GM23338 (cell line): ENCODE measurements around the gene CACNA1B.

Source experiments
- CREB1 ChIP-seq: fragments of 250-450 bp; sonication (Bioruptor Pico); IDR thresholded peaks from 2 replicates; pipeline ENCODE4 v1.5.0; 2020; ENCODE audit warnings: low read depth, mild to moderate bottlenecking, moderate library complexity
- EZH2 ChIP-seq: fragments of 200-600 bp; sonication (generic); IDR thresholded peaks from one replicate; pipeline ENCODE4 v1.8.0; 2017; ENCODE audit warnings: antibody characterized with exemption, mild to moderate bottlenecking, low read depth; ENCODE audit not compliant: unreplicated experiment
- EZH2phosphoT487 ChIP-seq: fragments of 200-600 bp; sonication (generic); IDR thresholded peaks from one replicate; pipeline ENCODE4 v1.8.1; 2018; ENCODE audit warnings: antibody characterized with exemption; ENCODE audit not compliant: unreplicated experiment
- JUNB ChIP-seq: IDR thresholded peaks from one replicate; pipeline ENCODE4 v1.6.1; 2016; ENCODE audit warnings: antibody characterized with exemption; ENCODE audit not compliant: unreplicated experiment
- POLR2AphosphoS5 ChIP-seq: IDR thresholded peaks from 2 replicates; pipeline ENCODE4 v1.6.1; 2016; ENCODE audit warnings: antibody characterized with exemption, low read depth
- TF ChIP-seq, protein P1 (sequence below), 2 experiments: fragments of 200-600 bp in 1 of 2; sonication (generic) in 1 of 2; conservative IDR thresholded peaks; 2 replicates each; pipeline versions ENCODE4 v1.5.1 to v1.6.1; 2016 to 2017; ENCODE audit warnings: antibody characterized with exemption in 2 of 2, low read depth in 2 of 2, mild to moderate bottlenecking in 2 of 2, moderate library complexity in 1 of 2
- TF ChIP-seq, protein P2 (sequence below): IDR thresholded peaks from one replicate; pipeline ENCODE4 v1.6.1; 2018; ENCODE audit warnings: antibody characterized with exemption; ENCODE audit not compliant: unreplicated experiment

DNA sequence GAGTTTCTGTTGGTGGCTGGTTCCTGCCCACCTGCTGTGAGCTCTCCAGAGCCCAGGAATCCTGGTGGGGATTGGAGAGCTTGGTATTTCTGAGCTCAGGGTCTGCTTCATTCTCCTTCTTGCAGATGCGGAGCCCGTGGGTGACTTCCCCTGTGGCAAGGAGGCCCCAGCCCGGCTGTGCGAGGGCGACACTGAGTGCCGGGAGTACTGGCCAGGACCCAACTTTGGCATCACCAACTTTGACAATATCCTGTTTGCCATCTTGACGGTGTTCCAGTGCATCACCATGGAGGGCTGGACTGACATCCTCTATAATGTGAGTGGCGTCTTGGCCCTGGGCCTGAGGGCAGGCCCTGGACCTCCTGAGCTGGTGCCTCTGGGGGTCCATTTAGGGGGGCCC is 39.5 kb downstream of the CACNA1B start:
- TF ChIP-seq, protein P1, sequence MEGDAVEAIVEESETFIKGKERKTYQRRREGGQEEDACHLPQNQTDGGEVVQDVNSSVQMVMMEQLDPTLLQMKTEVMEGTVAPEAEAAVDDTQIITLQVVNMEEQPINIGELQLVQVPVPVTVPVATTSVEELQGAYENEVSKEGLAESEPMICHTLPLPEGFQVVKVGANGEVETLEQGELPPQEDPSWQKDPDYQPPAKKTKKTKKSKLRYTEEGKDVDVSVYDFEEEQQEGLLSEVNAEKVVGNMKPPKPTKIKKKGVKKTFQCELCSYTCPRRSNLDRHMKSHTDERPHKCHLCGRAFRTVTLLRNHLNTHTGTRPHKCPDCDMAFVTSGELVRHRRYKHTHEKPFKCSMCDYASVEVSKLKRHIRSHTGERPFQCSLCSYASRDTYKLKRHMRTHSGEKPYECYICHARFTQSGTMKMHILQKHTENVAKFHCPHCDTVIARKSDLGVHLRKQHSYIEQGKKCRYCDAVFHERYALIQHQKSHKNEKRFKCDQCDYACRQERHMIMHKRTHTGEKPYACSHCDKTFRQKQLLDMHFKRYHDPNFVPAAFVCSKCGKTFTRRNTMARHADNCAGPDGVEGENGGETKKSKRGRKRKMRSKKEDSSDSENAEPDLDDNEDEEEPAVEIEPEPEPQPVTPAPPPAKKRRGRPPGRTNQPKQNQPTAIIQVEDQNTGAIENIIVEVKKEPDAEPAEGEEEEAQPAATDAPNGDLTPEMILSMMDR (conservative IDR thresholded peaks at IDR 0.05; ENCODE audit: low read depth in 2 of 2) = no peak
- TF ChIP-seq, protein P2, sequence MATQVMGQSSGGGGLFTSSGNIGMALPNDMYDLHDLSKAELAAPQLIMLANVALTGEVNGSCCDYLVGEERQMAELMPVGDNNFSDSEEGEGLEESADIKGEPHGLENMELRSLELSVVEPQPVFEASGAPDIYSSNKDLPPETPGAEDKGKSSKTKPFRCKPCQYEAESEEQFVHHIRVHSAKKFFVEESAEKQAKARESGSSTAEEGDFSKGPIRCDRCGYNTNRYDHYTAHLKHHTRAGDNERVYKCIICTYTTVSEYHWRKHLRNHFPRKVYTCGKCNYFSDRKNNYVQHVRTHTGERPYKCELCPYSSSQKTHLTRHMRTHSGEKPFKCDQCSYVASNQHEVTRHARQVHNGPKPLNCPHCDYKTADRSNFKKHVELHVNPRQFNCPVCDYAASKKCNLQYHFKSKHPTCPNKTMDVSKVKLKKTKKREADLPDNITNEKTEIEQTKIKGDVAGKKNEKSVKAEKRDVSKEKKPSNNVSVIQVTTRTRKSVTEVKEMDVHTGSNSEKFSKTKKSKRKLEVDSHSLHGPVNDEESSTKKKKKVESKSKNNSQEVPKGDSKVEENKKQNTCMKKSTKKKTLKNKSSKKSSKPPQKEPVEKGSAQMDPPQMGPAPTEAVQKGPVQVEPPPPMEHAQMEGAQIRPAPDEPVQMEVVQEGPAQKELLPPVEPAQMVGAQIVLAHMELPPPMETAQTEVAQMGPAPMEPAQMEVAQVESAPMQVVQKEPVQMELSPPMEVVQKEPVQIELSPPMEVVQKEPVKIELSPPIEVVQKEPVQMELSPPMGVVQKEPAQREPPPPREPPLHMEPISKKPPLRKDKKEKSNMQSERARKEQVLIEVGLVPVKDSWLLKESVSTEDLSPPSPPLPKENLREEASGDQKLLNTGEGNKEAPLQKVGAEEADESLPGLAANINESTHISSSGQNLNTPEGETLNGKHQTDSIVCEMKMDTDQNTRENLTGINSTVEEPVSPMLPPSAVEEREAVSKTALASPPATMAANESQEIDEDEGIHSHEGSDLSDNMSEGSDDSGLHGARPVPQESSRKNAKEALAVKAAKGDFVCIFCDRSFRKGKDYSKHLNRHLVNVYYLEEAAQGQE = no peak
- TF ChIP-seq EZH2 (no peak), JUNB (no peak), EZH2phosphoT487 (no peak), POLR2AphosphoS5 (no peak), CREB1 (CRISPR knock-in tag) (no peak)
